KOPT-K1 (cell line): Measurements from ENCODE around the gene PRPF6.
"Not testable (repeated sequence)": the region's sequence is repeated elsewhere in the genome, so short reads cannot be mapped to it uniquely, and the experiment has no call there.

Source experiments
- H3K27ac ChIP-seq: fragments of 200-600 bp; sonication (generic); 2 replicates; pipeline ENCODE4 v1.5.1; 2016; ENCODE audit warnings: antibody characterized with exemption, mild to moderate bottlenecking, low read depth, low read length; ENCODE audit not compliant: poor library complexity, severe bottlenecking
- H3K36me3 ChIP-seq: fragments of 200-600 bp; sonication (generic); 2 replicates; pipeline ENCODE4 v1.5.1; 2017; ENCODE audit warnings: antibody characterized with exemption, mild to moderate bottlenecking, low read length, moderate library complexity; ENCODE audit not compliant: insufficient read depth
- H3K9me3 ChIP-seq: fragments of 200-600 bp; sonication (generic); 2 replicates; pipeline ENCODE4 v1.5.1; 2017; ENCODE audit warnings: antibody characterized with exemption, low read length, mild to moderate bottlenecking; ENCODE audit not compliant: insufficient read depth, poor library complexity, severe bottlenecking

PRPF6 gene

DNA sequence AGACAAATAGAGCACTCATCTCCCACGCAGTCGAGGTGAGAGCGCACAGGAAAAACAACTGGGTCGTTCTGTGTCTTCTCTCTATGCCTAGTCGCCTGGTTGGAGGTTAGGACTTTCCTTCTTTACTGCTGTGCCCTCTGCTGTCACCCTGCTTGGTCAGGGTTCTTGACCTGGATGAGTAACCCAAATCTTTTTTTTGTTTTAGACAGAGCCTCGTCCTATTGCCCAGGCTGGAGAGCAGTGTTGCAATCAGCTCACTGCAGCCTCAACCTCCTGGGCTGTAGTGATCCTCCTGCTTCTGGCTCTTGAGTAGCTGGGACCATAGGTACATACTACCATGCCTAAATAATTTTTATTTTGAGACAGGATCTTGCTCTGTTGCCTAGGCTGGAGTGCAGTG lies 24.5 kb downstream of the PRPF6 start:
- Histone ChIP-seq H3K36me3 (peaks cover 96% of the 10 kb centered on the region), H3K9me3 (peaks cover 22% of the 10 kb centered on the region), H3K27ac (no peak overlapping the region)

DNA sequence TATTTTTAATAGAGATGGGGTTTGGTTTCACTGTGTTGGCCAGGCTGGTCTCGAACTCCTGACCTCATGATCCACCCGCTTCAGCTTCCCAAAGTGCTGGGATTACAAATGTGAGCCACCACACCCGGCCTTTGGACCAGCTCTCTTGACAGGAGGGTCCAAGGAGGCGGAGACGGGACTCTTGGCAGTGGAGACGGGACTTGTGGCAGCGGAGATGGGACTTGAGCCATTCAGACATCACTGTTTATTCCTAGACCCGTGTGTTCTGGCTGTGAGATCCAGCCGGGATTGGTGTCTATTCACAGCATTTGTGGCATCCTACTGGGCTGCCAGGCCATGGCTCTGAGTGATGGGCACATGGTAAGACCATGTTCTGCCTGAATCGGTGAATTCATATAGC lies 25.6 kb downstream of the PRPF6 start:
- Histone ChIP-seq H3K27ac (no peak overlapping the region), H3K9me3 (peaks cover 33% of the 10 kb centered on the region), H3K36me3 (peaks cover 96% of the 10 kb centered on the region)

- Histone ChIP-seq H3K27ac (no peak overlapping the region), H3K9me3 (peaks cover 35% of the 10 kb centered on the region), H3K36me3 (peaks cover 94% of the 10 kb centered on the region)
Observed at GRCh38 chr20:64006902-64007301, 26.0 kb downstream of the PRPF6 start.

- H3K36me3 ChIP-seq = peaks cover 90% of the 10 kb centered on the region
- H3K27ac ChIP-seq = no peak overlapping the region
- H3K9me3 ChIP-seq = peaks cover 35% of the 10 kb centered on the region
Observed at GRCh38 chr20:64009811-64010387, 29.0 kb downstream of the PRPF6 start.

DNA sequence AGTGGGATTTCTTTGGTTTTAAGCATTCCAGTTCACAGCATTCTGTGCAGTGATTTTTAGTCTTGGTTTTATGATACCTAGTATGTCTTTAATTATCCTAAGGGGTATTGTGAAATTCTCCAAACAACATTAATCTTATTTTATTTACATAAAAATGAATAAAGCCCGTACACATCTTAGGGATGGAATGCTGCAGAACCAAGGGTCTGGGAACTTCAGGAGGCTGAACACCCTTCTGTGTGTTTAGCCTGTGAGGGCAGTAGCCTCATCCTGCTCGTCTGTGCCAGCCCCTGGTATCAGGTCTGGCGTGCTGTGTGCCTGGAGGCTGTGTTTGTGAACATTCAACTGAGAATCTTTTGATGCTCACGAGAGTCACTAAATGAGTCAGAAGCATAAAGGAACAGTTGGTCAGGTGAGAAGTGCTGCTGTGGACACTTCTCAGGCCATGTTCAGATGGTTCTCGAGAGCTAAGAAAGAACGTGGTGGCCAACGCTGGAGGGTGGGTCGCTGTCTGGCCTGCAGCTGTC lies 29.8 kb downstream of the PRPF6 start:
- Histone ChIP-seq H3K9me3 (peaks cover 35% of the 10 kb centered on the region), H3K27ac (no peak overlapping the region), H3K36me3 (peaks cover 90% of the 10 kb centered on the region)

DNA sequence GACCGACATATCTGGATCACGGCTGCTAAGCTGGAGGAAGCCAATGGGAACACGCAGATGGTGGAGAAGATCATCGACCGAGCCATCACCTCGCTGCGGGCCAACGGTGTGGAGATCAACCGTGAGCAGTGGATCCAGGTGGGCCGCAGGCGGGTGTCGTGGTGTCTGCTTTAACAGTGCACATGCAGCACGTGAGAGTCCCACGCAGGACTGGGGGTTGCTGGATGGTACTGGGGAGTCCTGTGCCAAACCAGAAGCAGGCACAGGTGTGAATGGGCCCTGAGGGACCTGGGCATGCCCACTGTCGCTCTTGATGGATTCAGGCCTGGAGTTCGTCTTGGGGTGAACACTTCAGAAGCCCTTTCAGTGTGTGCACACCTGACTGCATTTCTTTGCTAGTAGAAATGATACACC lies 30.4 kb downstream of the PRPF6 start:
- Histone ChIP-seq H3K27ac (no peak overlapping the region), H3K36me3 (peaks cover 90% of the 10 kb centered on the region), H3K9me3 (peaks cover 35% of the 10 kb centered on the region)

DNA sequence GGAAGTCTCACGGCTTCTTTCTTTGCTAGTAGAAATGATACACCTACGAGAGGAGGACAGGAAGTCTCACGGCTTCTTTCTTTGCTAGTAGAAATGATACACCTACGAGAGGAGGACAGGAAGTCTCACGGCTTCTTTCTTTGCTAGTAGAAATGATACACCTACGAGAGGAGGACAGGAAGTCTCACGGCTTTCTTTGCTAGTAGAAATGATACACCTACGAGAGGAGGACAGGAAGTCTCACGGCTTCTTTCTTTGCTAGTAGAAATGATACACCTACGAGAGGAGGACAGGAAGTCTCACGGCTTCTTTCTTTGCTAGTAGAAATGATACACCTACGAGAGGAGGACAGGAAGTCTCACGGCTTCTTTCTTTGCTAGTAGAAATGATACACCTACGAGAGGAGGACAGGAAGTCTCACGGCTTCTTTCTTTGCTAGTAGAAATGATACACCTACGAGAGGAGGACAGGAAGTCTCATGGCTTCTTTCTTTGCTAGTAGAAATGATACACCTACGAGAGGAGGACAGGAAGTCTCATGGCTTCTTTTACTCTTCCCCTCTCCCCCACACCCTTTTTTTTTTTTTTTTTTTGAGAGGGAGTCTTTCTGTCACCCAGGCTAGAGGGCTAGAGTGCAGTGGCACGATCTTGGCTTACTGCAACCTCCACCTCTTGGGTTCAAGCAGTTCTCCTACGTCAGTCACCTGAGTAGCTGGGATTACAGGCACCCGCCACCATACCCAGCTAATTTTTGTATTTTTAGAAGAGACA lies 31.6 kb downstream of the PRPF6 start:
- H3K27ac ChIP-seq = not testable (repeated sequence)
- Histone ChIP-seq H3K9me3 (peaks cover 35% of the 10 kb centered on the region), H3K36me3 (peaks cover 90% of the 10 kb centered on the region)

DNA sequence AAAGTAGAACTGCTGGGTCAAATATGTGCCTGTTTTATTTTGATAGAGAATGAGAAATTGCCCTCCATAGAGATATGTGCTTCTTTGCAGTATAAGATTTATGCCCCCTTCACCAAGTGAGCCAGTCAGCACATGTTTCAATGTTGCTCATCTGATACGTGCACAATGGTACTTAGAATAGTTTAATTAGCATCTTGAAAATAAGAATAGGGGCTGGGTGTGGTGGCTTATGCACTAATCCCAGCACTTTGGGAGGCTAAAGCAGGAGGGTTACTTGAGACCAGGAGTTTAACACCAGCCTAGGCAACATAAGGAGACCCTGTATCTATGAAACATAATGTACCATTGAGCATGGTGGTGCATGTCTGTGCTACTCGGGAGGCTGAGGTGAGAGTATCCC lies 34.7 kb downstream of the PRPF6 start:
- peaks cover 10% of the 10 kb centered on the region for H3K9me3 ChIP-seq
- peaks cover 89% of the 10 kb centered on the region for H3K36me3 ChIP-seq
- H3K27ac ChIP-seq = no peak overlapping the region

- H3K9me3 ChIP-seq = no peaks in the 10 kb centered on the region
- peaks cover 98% of the 10 kb centered on the region for H3K36me3 ChIP-seq
- no peak overlapping the region for H3K27ac ChIP-seq
Observed at GRCh38 chr20:64021124-64021975, 40.4 kb downstream of the PRPF6 start.

- Histone ChIP-seq H3K9me3 (no peaks in the 10 kb centered on the region), H3K36me3 (peaks cover 98% of the 10 kb centered on the region), H3K27ac (no peak overlapping the region)
Observed at GRCh38 chr20:64022671-64023360, 41.9 kb downstream of the PRPF6 start.

- H3K36me3 ChIP-seq = peaks cover 98% of the 10 kb centered on the region
Observed at GRCh38 chr20:64023361-64024140, 42.6 kb downstream of the PRPF6 start.

GRCh38 chr20:64024141-64024990 lies 43.4 kb downstream of the PRPF6 start:
- H3K27ac ChIP-seq = no peak overlapping the region
- peaks cover 98% of the 10 kb centered on the region for H3K36me3 ChIP-seq
- no peaks in the 10 kb centered on the region for H3K9me3 ChIP-seq

More at GRCh38 chr20:64023361-64024140, 42.6 kb downstream of the PRPF6 start:
- no peaks in the 10 kb centered on the region for H3K9me3 ChIP-seq
- H3K27ac ChIP-seq = no peak overlapping the region

DNA sequence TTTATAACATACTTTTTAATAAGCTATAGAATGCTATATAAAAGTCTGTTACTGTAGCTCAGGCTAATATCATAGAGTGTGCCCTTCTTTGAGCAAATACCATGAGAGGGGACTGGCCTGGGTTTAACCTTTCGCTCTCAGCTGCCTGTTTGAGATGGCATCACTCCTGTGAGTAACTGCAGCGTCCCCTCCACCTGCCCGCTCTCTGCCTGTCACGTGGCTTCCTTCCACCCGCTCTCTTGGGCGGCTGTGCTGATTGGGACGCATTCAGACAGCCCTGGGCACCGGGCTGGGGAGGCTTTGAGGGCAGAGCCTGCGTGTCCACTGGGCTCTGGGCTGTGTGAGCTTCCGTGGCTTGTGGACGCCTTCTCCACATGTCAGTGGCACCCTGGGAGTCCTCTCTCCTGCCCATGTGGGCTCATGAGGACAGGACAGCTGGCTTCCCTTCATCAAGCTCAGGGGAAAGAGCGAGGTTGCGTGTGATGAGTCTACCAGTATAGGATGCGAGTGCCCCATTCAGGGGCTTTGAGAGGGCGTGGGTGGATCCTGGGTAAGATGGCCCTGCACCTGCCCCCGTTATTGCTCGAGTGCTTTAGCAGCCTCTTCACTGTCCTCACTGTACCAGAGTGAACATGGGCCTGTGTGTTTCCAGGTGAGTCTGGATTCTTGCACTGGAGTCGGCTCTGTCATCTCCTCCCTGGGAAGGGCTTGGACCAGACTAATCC lies 44.3 kb downstream of the PRPF6 start:
- Histone ChIP-seq H3K27ac (no peak overlapping the region), H3K9me3 (no peaks in the 10 kb centered on the region), H3K36me3 (peaks cover 98% of the 10 kb centered on the region)
